HG02852 (cell line): ENCODE results near the gene CIB4.

Experiments used
- ATAC-seq: cut with Tn5 transposase; IDR thresholded peaks from one replicate; pipeline ENCODE4 v1.9.1; 2021; ENCODE audit warnings: mild to moderate bottlenecking, moderate library complexity; ENCODE audit not compliant: unreplicated experiment

The CIB4 gene

DNA sequence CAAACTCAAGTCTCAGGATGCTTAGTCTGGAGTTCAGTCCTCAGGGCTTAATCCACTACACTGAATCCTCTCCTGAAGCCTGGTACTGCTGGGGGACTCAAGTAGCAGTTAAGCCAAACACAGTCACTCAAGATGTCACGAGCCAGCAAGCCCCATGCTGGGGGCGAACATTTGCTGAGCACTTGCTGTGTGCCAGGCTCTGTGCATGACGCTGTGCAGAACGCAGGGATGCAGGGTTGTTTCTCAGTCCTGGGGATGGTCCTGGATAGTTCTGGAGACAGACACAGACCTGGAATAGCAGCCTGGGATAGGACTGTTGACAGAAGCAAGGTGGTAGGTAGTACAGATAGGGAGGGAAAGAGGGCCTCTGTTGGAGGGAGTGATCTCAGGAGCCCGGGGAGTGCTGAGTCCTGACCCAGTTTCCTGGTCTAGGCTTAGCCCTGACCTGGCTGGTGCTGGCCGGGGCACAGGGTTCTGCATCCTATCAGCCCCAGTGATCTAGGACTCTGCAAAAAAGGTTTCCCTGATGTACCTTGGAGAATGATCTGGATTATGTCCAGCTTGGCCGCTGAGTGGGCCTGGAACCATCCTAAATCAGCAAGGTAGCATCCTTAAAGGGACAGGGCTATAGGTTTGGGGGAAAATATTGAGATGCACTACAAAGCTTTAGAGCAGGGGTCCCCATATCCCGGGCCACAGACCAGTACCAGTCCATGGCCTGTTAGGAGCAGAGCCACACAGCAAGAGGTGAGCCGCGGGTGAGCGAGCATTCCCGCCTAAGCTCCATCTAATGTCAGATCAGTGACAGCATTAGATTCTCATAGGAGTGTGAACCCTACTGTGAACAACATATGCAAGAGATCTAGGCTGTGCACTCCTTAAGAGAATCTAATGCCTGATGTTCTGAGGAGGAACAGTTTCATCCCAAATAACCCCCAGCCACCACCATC is 108.6 kb downstream of the CIB4 start:
- no peak for ATAC-seq
